ENCODE measurements around the gene DNMT3A.

The DNMT3A gene

DNA sequence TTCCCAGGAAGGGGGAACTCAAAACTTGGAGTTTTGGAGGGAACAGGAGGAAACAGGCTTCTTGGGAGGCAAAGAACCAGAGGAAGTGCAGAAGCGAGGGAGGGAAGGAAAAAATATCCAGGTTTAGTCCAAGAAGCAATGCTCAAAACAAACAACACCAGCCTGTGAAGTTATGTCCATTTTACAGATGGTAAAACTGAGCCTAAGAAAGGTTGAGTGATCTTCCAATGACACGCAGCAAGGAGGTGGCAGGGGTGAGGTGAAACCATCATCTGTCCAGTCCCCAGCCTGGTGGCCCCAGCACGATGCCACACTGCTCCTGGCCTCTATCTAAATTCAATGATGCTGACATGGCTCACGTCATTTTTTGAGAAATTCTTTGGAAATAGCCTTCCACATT is 10.8 kb downstream of the DNMT3A start:
- Histone ChIP-seq H3K36me3 (ENCODE audit: insufficient read depth, low read length) (peaks cover 25% of the 10 kb centered on the region), H2AFZ (ENCODE audit: low read depth, low read length) (no peak overlapping the region), H3K4me3 (ENCODE audit: low read depth in 1 of 2, low read length in 2 of 2) (no peak overlapping the region), H4K20me1 (ENCODE audit: insufficient read depth, low read length) (peaks cover 51% of the 10 kb centered on the region), H3K4me2 (ENCODE audit: insufficient read depth, low read length) (no peak overlapping the region), H3K9ac (ENCODE audit: low read depth, low read length) (no peak overlapping the region), H3K9me3 (ENCODE audit: insufficient read depth, low read length, severe bottlenecking) (peaks cover 16% of the 10 kb centered on the region), H3K27ac (ENCODE audit: low read length) (no peak overlapping the region), H3K4me1 (ENCODE audit: insufficient read depth, low read length) (no peaks in the 10 kb centered on the region), H3K27me3 (ENCODE audit: insufficient read depth, low read length, poor library complexity) (no peaks in the 10 kb centered on the region), H3K79me2 (ENCODE audit: insufficient read depth, low read length) (peaks cover 84% of the 10 kb centered on the region)
- ATAC-seq (ENCODE audit: insufficient read depth, low read depth): no peak
- TF ChIP-seq, protein P1, sequence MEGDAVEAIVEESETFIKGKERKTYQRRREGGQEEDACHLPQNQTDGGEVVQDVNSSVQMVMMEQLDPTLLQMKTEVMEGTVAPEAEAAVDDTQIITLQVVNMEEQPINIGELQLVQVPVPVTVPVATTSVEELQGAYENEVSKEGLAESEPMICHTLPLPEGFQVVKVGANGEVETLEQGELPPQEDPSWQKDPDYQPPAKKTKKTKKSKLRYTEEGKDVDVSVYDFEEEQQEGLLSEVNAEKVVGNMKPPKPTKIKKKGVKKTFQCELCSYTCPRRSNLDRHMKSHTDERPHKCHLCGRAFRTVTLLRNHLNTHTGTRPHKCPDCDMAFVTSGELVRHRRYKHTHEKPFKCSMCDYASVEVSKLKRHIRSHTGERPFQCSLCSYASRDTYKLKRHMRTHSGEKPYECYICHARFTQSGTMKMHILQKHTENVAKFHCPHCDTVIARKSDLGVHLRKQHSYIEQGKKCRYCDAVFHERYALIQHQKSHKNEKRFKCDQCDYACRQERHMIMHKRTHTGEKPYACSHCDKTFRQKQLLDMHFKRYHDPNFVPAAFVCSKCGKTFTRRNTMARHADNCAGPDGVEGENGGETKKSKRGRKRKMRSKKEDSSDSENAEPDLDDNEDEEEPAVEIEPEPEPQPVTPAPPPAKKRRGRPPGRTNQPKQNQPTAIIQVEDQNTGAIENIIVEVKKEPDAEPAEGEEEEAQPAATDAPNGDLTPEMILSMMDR (IDR thresholded peaks at IDR 0.05; ENCODE audit: borderline replicate concordance, extremely low read depth, low read length, poor library complexity, severe bottlenecking): no peak
- no peak for TF ChIP-seq EZH2 (IDR thresholded peaks at IDR 0.05; ENCODE audit: borderline replicate concordance, low read depth, low read length, severe bottlenecking)
- DNase-seq: no peak

DNA sequence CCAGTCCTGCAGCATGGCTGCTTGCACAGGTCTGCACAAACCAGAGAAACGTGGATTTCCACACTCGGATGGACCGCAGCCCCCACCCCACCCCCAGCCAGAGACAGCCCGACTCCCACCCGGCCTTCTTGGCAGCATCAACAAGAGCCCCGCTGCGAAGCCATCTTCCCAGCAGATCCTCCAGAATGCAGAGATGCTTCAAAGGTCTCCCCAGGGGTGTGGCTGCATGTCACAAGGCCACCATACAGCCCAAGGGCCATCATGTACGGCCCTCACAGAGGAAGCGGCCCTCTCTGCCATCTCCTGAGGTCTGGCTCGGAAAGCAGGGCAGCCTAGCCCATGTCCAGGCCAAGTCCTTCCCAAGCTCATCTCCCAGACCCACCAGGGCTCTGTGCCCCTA is 11.5 kb downstream of the DNMT3A start:
- H3K4me2 ChIP-seq (ENCODE audit: insufficient read depth, low read length): no peak overlapping the region
- H3K27me3 ChIP-seq (ENCODE audit: insufficient read depth, low read length, poor library complexity): no peaks in the 10 kb centered on the region
- DNase-seq (no peak), ATAC-seq (ENCODE audit: insufficient read depth, low read depth) (no peak)
- no peak overlapping the region for H2AFZ ChIP-seq (ENCODE audit: low read depth, low read length)
- H3K27ac ChIP-seq (ENCODE audit: low read length): no peak overlapping the region
- H3K79me2 ChIP-seq (ENCODE audit: insufficient read depth, low read length): peaks cover 78% of the 10 kb centered on the region
- H3K4me3 ChIP-seq (ENCODE audit: low read depth in 1 of 2, low read length in 2 of 2): no peak overlapping the region
- H3K9ac ChIP-seq (ENCODE audit: low read depth, low read length): no peak overlapping the region
- H3K9me3 ChIP-seq (ENCODE audit: insufficient read depth, low read length, severe bottlenecking): peaks cover 16% of the 10 kb centered on the region
- TF ChIP-seq EZH2 (IDR thresholded peaks at IDR 0.05; ENCODE audit: borderline replicate concordance, low read depth, low read length, severe bottlenecking): no peak
- TF ChIP-seq, protein P1 (IDR thresholded peaks at IDR 0.05; ENCODE audit: borderline replicate concordance, extremely low read depth, low read length, poor library complexity, severe bottlenecking): no peak
- no peaks in the 10 kb centered on the region for H3K4me1 ChIP-seq (ENCODE audit: insufficient read depth, low read length)
- peaks cover 25% of the 10 kb centered on the region for H3K36me3 ChIP-seq (ENCODE audit: insufficient read depth, low read length)
- H4K20me1 ChIP-seq (ENCODE audit: insufficient read depth, low read length): peaks cover 48% of the 10 kb centered on the region

DNA sequence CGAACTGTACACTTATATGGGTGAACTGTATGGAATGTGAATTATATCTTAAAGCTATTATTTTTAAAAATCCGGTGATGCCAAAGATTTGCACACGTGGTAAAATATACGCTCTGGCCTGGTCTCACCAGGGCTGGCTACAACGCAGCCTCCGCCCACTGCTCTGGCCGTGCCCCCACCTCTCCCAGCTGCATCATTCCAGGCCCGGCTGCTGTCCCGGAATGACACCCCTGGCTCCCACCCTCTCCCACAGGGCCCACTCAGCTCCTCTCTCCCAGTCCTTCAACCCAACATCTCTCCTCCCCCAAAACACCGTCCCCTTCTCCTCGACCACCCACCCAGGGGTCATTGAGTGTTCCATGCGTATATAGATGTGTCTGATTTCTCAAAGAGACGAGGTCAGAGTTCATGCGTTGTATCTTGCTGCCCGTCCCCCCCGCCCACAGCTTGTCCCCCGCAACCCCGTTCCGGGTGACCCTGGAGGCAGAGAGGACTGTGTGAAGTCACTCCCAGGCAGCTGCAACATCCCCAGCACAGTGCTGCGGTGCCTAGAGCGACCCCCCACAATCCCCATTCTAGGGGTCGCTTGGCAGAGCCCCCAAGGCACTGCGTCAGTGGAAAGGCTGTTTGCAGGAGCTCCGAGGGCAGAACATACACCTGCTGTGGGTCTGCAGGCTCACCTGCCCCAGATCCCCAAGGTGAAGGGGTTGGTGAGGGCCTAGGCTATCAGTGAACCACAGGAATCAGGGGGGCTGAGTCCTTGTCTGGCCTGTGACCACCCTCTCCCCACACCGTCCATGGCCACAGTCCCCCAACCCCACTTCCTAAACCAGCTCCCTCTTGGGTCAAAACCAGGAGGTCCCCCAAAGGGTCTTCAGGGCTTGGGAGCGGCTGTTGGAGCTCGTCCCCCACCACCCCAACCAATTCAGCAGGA is 13.3 kb downstream of the DNMT3A start:
- Histone ChIP-seq H3K4me2 (ENCODE audit: insufficient read depth, low read length) (no peak overlapping the region), H3K4me3 (ENCODE audit: low read depth in 1 of 2, low read length in 2 of 2) (no peak overlapping the region), H3K36me3 (ENCODE audit: insufficient read depth, low read length) (peaks cover 25% of the 10 kb centered on the region), H3K27me3 (ENCODE audit: insufficient read depth, low read length, poor library complexity) (no peaks in the 10 kb centered on the region), H4K20me1 (ENCODE audit: insufficient read depth, low read length) (peaks cover 48% of the 10 kb centered on the region), H2AFZ (ENCODE audit: low read depth, low read length) (no peak overlapping the region), H3K27ac (ENCODE audit: low read length) (no peak overlapping the region), H3K9ac (ENCODE audit: low read depth, low read length) (no peak overlapping the region), H3K9me3 (ENCODE audit: insufficient read depth, low read length, severe bottlenecking) (peaks cover 16% of the 10 kb centered on the region), H3K79me2 (ENCODE audit: insufficient read depth, low read length) (peaks cover 78% of the 10 kb centered on the region), H3K4me1 (ENCODE audit: insufficient read depth, low read length) (no peaks in the 10 kb centered on the region)
- DNase-seq (no peak), ATAC-seq (ENCODE audit: insufficient read depth, low read depth) (no peak)
- TF ChIP-seq EZH2 (IDR thresholded peaks at IDR 0.05; ENCODE audit: borderline replicate concordance, low read depth, low read length, severe bottlenecking): no peak
- TF ChIP-seq, protein P1 (IDR thresholded peaks at IDR 0.05; ENCODE audit: borderline replicate concordance, extremely low read depth, low read length, poor library complexity, severe bottlenecking): no peak

All from DND-41 (cell line).